GM19395 (cell line): Measurements from ENCODE around the gene RNF19B.
"Not testable (repeated sequence)": the region's sequence is repeated elsewhere in the genome, so short reads cannot be mapped to it uniquely, and the experiment has no call there.

Experiments used
- ATAC-seq: cut with Tn5 transposase; IDR thresholded peaks from one replicate; pipeline ENCODE4 v1.9.1; 2021; ENCODE audit warnings: mild to moderate bottlenecking, moderate library complexity; ENCODE audit not compliant: unreplicated experiment

The RNF19B gene

GRCh38 chr1:32934535-32934934 is 30.1 kb downstream of the RNF19B start:
- ATAC-seq: no peak

- ATAC-seq: no peak
Observed at GRCh38 chr1:32933742-32934322, 30.8 kb downstream of the RNF19B start.

- no peak for ATAC-seq
Observed at GRCh38 chr1:32931760-32932159, 32.8 kb downstream of the RNF19B start.

- ATAC-seq: no peak
Observed at GRCh38 chr1:32929366-32929765, 35.2 kb downstream of the RNF19B start.

GRCh38 chr1:32928715-32929114 is 35.9 kb downstream of the RNF19B start:
- no peak for ATAC-seq

GRCh38 chr1:32928285-32928684 is 36.3 kb downstream of the RNF19B start:
- ATAC-seq: no peak

GRCh38 chr1:32927441-32927840 is 37.2 kb downstream of the RNF19B start:
- no peak for ATAC-seq

- no peak for ATAC-seq
Observed at GRCh38 chr1:32926562-32926961, 38.0 kb downstream of the RNF19B start.

- ATAC-seq: no peak
Observed at GRCh38 chr1:32925403-32926162, 39.0 kb downstream of the RNF19B start.

GRCh38 chr1:32924881-32925344 is 39.7 kb downstream of the RNF19B start:
- ATAC-seq: no peak

- no peak for ATAC-seq
Observed at GRCh38 chr1:32920833-32921232, 43.8 kb downstream of the RNF19B start.

GRCh38 chr1:32919811-32920733 is 44.5 kb downstream of the RNF19B start:
- ATAC-seq: no peak

GRCh38 chr1:32918179-32918578 is 46.4 kb downstream of the RNF19B start:
- no peak for ATAC-seq

- ATAC-seq: no peak
Observed at GRCh38 chr1:32917521-32917920, 47.1 kb downstream of the RNF19B start.

- no peak for ATAC-seq
Observed at GRCh38 chr1:32915766-32916706, 48.6 kb downstream of the RNF19B start.

GRCh38 chr1:32910319-32910718 is 54.3 kb downstream of the RNF19B start:
- no peak for ATAC-seq

- ATAC-seq: no peak
Observed at GRCh38 chr1:32907435-32907834, 57.2 kb downstream of the RNF19B start.

GRCh38 chr1:32906654-32907053 is 58.0 kb downstream of the RNF19B start:
- no peak for ATAC-seq

- not testable (repeated sequence) for ATAC-seq
Observed at GRCh38 chr1:32905588-32905987, 59.0 kb downstream of the RNF19B start.

GRCh38 chr1:32904797-32905196 is 59.8 kb downstream of the RNF19B start:
- no peak for ATAC-seq
